ENCODE results near the gene POU2AF3. TPM values are rescaled to one million over a fixed set of nuclear protein-coding genes. Genes with fewer than 3 reads are reported as not detected.

POU2AF3 gene
- total RNA-seq, 1 experiment from 2014 or later = not detected

DNA sequence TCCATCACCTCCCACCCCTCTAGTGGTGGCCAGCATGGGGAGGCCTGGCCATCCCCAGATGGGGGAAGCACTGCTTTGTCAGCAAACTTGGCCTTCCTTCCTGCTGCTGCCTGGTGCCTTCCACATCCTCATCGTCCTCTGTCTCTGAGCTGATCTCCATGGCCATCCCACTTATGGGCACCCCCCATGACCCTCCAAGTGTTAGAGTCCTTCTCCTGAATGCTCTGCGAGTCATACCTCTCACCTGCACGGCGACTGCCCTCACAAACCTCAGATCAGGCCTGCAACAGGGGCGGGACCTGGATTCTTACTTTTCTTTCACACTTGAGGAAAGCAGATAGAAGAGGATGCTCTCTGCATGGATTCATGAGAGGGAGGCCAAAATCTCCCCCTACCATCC lies 56.8 kb downstream of the POU2AF3 start:
- Histone ChIP-seq H3K9me2 (replicated peaks; ENCODE audit: insufficient read depth, low read length) (no peaks in the 10 kb centered on the region), H3K36me3 (ENCODE audit: insufficient read depth, low read length) (peaks cover 98% of the 10 kb centered on the region), H3K9ac (ENCODE audit: low read length) (no peak overlapping the region), H3K4me1 (ENCODE audit: low read length) (peaks cover 81% of the 10 kb centered on the region), H3K4me3 (ENCODE audit: low read length) (no peak overlapping the region), H3K27ac (ENCODE audit: low read length) (no peak overlapping the region), H4K20me1 (ENCODE audit: insufficient read depth, low read depth, low read length) (peaks cover 71% of the 10 kb centered on the region), H3K27me3 (ENCODE audit: low read length) (no peaks in the 10 kb centered on the region), H2AFZ (ENCODE audit: low read length) (no peak overlapping the region), H3K9me3 (ENCODE audit: low read length) (no peaks in the 10 kb centered on the region), H3K79me2 (ENCODE audit: low read length) (peaks cover 5% of the 10 kb centered on the region), H3K4me2 (ENCODE audit: low read depth, low read length, poor library complexity, severe bottlenecking) (no peak overlapping the region)
- DNase-seq = peak; percentile 70

DNA sequence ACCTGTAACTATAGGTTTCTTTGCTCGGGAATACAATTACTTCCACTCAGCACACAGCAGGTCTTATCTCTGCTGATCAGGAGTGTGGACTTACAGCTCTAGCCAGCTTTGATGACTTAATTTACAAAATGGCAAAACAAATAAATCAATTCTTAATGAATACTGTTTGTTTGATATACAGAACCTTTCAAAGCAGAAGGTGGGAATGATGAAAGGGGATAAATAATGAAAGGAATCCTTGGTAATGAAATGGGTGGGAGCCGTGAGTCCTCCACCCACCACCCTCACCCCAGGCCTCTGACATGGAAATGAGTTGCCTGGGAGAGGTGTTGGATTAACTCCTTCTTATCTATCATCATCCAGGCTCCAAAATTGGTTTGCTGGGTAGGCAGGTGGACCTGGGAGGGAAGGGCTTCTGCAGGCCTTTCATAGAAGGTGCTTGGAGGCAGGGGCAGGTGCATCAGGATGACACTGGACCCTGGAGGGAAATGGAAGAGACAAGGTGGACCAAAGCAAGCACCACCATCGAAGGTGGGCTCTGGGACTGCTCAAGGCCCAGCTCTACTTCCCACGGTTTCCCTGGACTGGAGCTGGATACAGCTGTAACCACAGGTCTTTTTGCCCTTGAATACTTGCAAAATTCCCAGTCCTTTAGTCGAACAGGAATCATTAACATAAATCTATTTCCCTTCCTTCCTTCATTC lies 57.8 kb downstream of the POU2AF3 start:
- H3K9ac ChIP-seq (ENCODE audit: low read length) = no peak overlapping the region
- H3K27ac ChIP-seq (ENCODE audit: low read length) = no peak overlapping the region
- H3K4me3 ChIP-seq (ENCODE audit: low read length) = no peak overlapping the region
- H3K27me3 ChIP-seq (ENCODE audit: low read length) = no peaks in the 10 kb centered on the region
- H3K4me1 ChIP-seq (ENCODE audit: low read length) = peaks cover 77% of the 10 kb centered on the region
- no peak overlapping the region for H2AFZ ChIP-seq (ENCODE audit: low read length)
- H3K79me2 ChIP-seq (ENCODE audit: low read length) = peaks cover 13% of the 10 kb centered on the region
- DNase-seq = peak; percentile 64
- H3K9me2 ChIP-seq (replicated peaks; ENCODE audit: insufficient read depth, low read length) = no peaks in the 10 kb centered on the region
- H4K20me1 ChIP-seq (ENCODE audit: insufficient read depth, low read depth, low read length) = peaks cover 80% of the 10 kb centered on the region
- no peaks in the 10 kb centered on the region for H3K9me3 ChIP-seq (ENCODE audit: low read length)
- no peak overlapping the region for H3K4me2 ChIP-seq (ENCODE audit: low read depth, low read length, poor library complexity, severe bottlenecking)
- H3K36me3 ChIP-seq (ENCODE audit: insufficient read depth, low read length) = peaks cover 98% of the 10 kb centered on the region

DNA sequence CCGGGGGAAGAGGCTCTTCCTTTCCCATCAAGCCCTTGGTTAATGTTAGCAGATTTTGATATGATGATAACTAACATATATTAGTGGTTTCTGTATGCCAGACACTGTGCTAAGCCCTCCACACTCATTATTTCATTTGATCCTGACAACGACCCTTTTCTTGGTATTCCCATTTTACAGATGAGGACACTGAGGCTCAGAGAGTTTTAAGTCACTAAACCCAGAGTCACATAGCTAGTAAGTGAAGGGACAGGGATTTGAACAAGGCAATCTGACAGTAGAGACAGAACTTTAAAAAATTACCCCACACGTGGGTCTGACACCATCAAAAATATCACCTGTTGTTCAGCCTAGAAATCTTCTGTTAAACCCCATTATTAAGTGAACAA lies 58.3 kb downstream of the POU2AF3 start:
- no peak for DNase-seq
- H2AFZ ChIP-seq (ENCODE audit: low read length) = no peak overlapping the region
- peaks cover 98% of the 10 kb centered on the region for H3K36me3 ChIP-seq (ENCODE audit: insufficient read depth, low read length)
- no peaks in the 10 kb centered on the region for H3K27me3 ChIP-seq (ENCODE audit: low read length)
- H3K9me2 ChIP-seq (replicated peaks; ENCODE audit: insufficient read depth, low read length) = no peaks in the 10 kb centered on the region
- no peaks in the 10 kb centered on the region for H3K9me3 ChIP-seq (ENCODE audit: low read length)
- no peak overlapping the region for H3K4me2 ChIP-seq (ENCODE audit: low read depth, low read length, poor library complexity, severe bottlenecking)
- H3K79me2 ChIP-seq (ENCODE audit: low read length) = peaks cover 18% of the 10 kb centered on the region
- H4K20me1 ChIP-seq (ENCODE audit: insufficient read depth, low read depth, low read length) = peaks cover 82% of the 10 kb centered on the region
- no peak overlapping the region for H3K4me3 ChIP-seq (ENCODE audit: low read length)
- peaks cover 77% of the 10 kb centered on the region for H3K4me1 ChIP-seq (ENCODE audit: low read length)
- no peak overlapping the region for H3K9ac ChIP-seq (ENCODE audit: low read length)
- H3K27ac ChIP-seq (ENCODE audit: low read length) = no peak overlapping the region

DNA sequence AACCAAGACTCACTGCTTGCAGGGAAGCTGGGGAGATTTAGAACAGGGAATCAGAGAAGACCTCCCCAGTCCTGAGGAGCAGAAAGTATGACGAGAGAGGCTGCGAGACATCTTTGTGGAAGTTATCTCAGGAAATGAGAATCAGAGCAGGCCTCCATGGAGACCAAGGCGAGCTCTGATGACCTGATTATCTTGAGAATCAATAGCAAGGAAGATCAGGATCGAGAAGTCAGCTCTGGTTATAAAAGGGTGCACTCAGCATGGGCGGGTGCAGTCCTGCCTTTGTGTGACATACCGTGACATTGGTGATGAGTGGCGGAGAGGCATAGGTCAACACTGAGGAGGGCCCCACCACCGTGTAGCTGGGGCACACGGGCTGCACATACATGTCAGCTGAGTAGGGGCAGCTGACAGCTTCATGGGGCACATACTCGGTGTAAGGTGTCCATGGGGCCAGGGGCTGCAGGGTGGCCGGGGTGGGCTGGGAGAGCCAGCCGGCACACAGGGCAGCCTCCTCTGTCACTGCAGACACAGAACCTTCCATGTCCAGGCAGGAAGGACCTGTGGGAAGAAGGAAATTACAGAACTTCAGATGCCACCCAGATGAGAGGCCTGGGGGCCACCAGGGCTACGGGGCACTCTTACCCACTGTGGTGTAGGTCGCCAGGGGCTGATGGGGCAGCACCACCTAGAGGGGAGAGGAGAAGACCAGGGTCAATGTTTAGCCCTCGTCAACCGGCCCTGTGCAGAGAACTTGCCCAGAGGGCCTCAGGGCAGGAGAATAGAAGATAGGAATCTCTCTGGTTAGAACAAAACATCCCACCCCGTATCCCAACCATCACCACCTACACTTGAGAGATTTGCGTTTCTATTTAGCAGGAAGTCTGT lies 59.0 kb downstream of the POU2AF3 start:
- no peak overlapping the region for H2AFZ ChIP-seq (ENCODE audit: low read length)

More for the DNA sequence above, 59.0 kb downstream of the POU2AF3 start:
- Histone ChIP-seq H3K27ac (ENCODE audit: low read length) (no peak overlapping the region), H3K27me3 (ENCODE audit: low read length) (no peaks in the 10 kb centered on the region), H3K9ac (ENCODE audit: low read length) (no peak overlapping the region), H4K20me1 (ENCODE audit: insufficient read depth, low read depth, low read length) (peaks cover 90% of the 10 kb centered on the region), H3K4me1 (ENCODE audit: low read length) (peaks cover 77% of the 10 kb centered on the region), H3K4me2 (ENCODE audit: low read depth, low read length, poor library complexity, severe bottlenecking) (no peak overlapping the region), H3K36me3 (ENCODE audit: insufficient read depth, low read length) (peaks cover 98% of the 10 kb centered on the region), H3K9me2 (replicated peaks; ENCODE audit: insufficient read depth, low read length) (no peaks in the 10 kb centered on the region), H3K4me3 (ENCODE audit: low read length) (no peak overlapping the region), H3K79me2 (ENCODE audit: low read length) (peaks cover 25% of the 10 kb centered on the region), H3K9me3 (ENCODE audit: low read length) (no peaks in the 10 kb centered on the region)
- DNase-seq = peak; percentile 72

Small RNA genes lying within 50 kb of the gene (small RNA-seq; reads per million reads assigned to genes)
- 0.12 reads per million for gene MIR4491

Other genes starting within 250 kb of the POU2AF3 start
- not detected in 2 replicates for gene POU2AF2, start 52.8 kb upstream of the POU2AF3 start, total RNA-seq (2014; rRNA removed; shearing (Covaris generic); ENCODE audit: low replicate concordance)
- 803 and 894 TPM in 2 replicates for gene POU2AF1, start 80.7 kb downstream of the POU2AF3 start, total RNA-seq (2014; rRNA removed; shearing (Covaris generic); ENCODE audit: low replicate concordance)
- gene BTG4, start 213.8 kb downstream of the POU2AF3 start, total RNA-seq (2014; rRNA removed; shearing (Covaris generic); ENCODE audit: low replicate concordance) = not detected in 2 replicates
- gene HOATZ, start 216.2 kb downstream of the POU2AF3 start, total RNA-seq (2014; rRNA removed; shearing (Covaris generic); ENCODE audit: low replicate concordance) = not detected in 2 replicates
- not detected in 2 replicates for gene LAYN, start 242.2 kb downstream of the POU2AF3 start, total RNA-seq (2014; rRNA removed; shearing (Covaris generic); ENCODE audit: low replicate concordance)